PC-9 (cell line): ENCODE results near the gene FBLN2. TPM values are rescaled to one million over a fixed set of nuclear protein-coding genes. Genes with fewer than 3 reads are reported as not detected.

Experiments
- BruUV-seq: library from RNA; stranded (reverse); fragments of 400-500 nt; replicated peaks from 2 replicates; lab custom pipeline; 2021; lab: Mats Ljungman, UMichigan
- CTCF ChIA-PET: fragments of 300-600 bp; sonication (Branson Sonifier 250); formaldehyde crosslinking; loops from one replicate; lab custom pipeline; 2022; ENCODE audit warnings: antibody characterized with exemption; lab: Charles Lee
- POLR2A ChIA-PET: fragments of 300-600 bp; sonication (Branson Sonifier 250); formaldehyde crosslinking; loops from one replicate; lab custom pipeline; 2022; ENCODE audit warnings: antibody characterized with exemption; ENCODE audit not compliant: unreplicated experiment; lab: Charles Lee
- DNase-seq, 2 experiments: peaks; one replicate each; pipeline versions ENCODE4 v3.0.0 to v3.0.0-alpha.2; 2015 to 2022; ENCODE audit warnings: mixed read lengths in 1 of 2
- H2AFZ ChIP-seq: fragments of 200-600 bp; sonication (generic); 2 replicates; pipeline ENCODE4 v1.8.1; 2017; ENCODE audit warnings: antibody characterized with exemption
- H3F3A ChIP-seq: fragments of 200-600 bp; sonication (generic); 2 replicates; pipeline ENCODE4 v1.8.1; 2017; ENCODE audit warnings: antibody characterized with exemption, mild to moderate bottlenecking, low read depth; ENCODE audit not compliant: insufficient read depth
- H3K27ac ChIP-seq: fragments of 200-600 bp; sonication (generic); 2 replicates; pipeline ENCODE4 v1.6.1; 2016; ENCODE audit warnings: mixed run types
- H3K27me3 ChIP-seq: fragments of 200-600 bp; sonication (generic); 2 replicates; pipeline ENCODE4 v1.6.1; 2016; ENCODE audit warnings: low read depth, mixed run types; ENCODE audit not compliant: insufficient read depth
- H3K36me3 ChIP-seq: fragments of 200-600 bp; sonication (generic); 2 replicates; pipeline ENCODE4 v1.6.1; 2016; ENCODE audit warnings: low read depth, mixed run types
- H3K4me1 ChIP-seq: fragments of 200-600 bp; sonication (generic); replicated peaks from 2 replicates; pipeline ENCODE4 v1.6.1; 2016; ENCODE audit warnings: mixed run types; ENCODE audit not compliant: insufficient read depth
- H3K4me2 ChIP-seq: fragments of 200-600 bp; sonication (generic); 2 replicates; pipeline ENCODE4 v1.6.1; 2017; ENCODE audit warnings: mixed run types
- H3K4me3 ChIP-seq: fragments of 200-600 bp; sonication (generic); 2 replicates; pipeline ENCODE4 v1.6.1; 2016; ENCODE audit warnings: mixed run types
- H3K79me2 ChIP-seq: fragments of 200-600 bp; sonication (generic); 2 replicates; pipeline ENCODE4 v1.6.1; 2017; ENCODE audit warnings: low read depth, mixed run types
- H3K9me2 ChIP-seq: fragments of 200-600 bp; sonication (generic); 2 replicates; pipeline ENCODE4 v1.8.1; 2017; ENCODE audit warnings: mild to moderate bottlenecking; ENCODE audit not compliant: insufficient read depth
- H3K9me3 ChIP-seq: fragments of 200-600 bp; sonication (generic); 2 replicates; pipeline ENCODE4 v1.8.1; 2016; ENCODE audit warnings: low read depth; ENCODE audit not compliant: insufficient read depth
- H4K20me1 ChIP-seq: fragments of 200-600 bp; sonication (generic); 2 replicates; pipeline ENCODE4 v1.8.1; 2017; ENCODE audit not compliant: insufficient read depth
- EZH2 ChIP-seq: fragments of 200-600 bp; sonication (generic); IDR thresholded peaks from 2 replicates; pipeline ENCODE4 v1.8.0; 2017; ENCODE audit warnings: antibody characterized with exemption, low read depth
- intact Hi-C: fragments of 100-400 bp; cut with micrococcal nuclease; formaldehyde crosslinking; loops from one replicate; pipeline ENCODE4 v1.10.0; 2022; ENCODE audit not compliant: unreplicated experiment
- total RNA-seq: library from RNA; stranded (reverse); gene quantifications from 2 replicates; pipeline ENCODE4 v1.2.3, GENCODE V29; 2021
- TF ChIP-seq, protein P1 (sequence below): fragments of 200-600 bp; sonication (generic); conservative IDR thresholded peaks from 2 replicates; pipeline ENCODE4 v1.6.1; 2017; ENCODE audit warnings: mixed run types, antibody characterized with exemption, mild to moderate bottlenecking, moderate library complexity

Gene FBLN2
- total RNA-seq, 1 experiment from 2014 or later = 0.57 TPM

DNA sequence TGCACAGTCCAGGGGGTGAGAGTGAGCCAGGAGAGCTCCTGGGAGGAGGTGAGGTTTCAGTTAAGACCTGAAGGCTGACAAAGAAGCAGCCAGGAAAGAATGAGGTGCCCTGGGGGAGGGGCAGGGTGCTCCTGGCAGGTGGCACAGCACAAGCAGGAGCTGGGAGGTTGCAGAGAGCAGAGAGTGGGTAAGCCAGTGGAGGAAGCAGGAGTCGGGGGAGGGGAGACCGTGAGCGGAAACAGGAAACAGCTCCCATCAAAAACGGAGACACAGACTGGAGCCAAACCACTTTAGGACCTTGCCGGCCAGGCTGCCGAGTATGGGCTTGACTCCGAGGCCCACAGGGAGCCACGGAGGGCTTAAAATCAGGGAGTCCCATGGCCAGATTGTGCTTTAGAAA lies 12.1 kb upstream of the FBLN2 start:
- Histone ChIP-seq H3K4me1 (peaks cover 83% of the 10 kb centered on the region), H3K4me2 (peak overlapping the region; percentile 53)
- no peak for DNase-seq

DNA sequence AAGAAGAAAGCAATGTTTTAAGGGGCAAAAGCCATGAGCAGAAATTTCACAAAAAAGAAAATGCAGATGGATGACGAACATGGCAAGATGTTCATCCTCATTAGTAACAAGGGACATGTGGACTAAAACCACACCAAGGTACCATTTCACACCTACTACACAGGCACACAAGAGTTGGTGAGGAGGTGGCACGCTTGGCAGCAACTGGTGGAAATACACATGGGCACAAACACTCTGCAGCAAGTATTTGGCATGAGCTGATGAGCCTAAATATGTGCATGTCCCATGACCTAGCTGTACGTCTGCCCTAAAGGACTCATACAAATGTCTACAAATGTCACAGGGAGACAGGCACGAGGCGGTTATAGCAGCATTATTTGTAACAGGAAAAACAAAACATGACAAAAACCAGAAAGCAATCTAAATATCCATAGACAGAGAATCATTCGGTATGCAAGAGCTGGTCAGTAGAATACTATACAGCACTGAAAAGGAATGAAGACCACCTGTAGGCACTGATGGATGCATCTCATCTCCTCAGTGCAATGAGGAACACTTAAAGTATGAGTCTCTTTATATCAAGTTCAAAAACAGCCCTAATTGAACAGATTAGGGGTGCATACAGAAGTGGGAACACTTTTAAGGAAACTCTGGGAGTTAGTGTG lies 11.5 kb upstream of the FBLN2 start:
- Histone ChIP-seq H3K36me3 (no peaks in the 10 kb centered on the region; the same call in 1 of the 2 replicates), H4K20me1 (no peaks in the 10 kb centered on the region), H3K9me2 (no peaks in the 10 kb centered on the region), H3K27me3 (no peaks in the 10 kb centered on the region), H3K4me2 (peak overlapping the region; percentile 53), H3K4me1 (peaks cover 78% of the 10 kb centered on the region), H3K4me3 (no peak overlapping the region), H3K9me3 (peaks cover 13% of the 10 kb centered on the region; the same call in 1 of the 2 replicates), H3K79me2 (no peaks in the 10 kb centered on the region), H2AFZ (no peak overlapping the region), H3K27ac (peak overlapping the region; percentile 89), H3F3A (peaks cover 58% of the 10 kb centered on the region)
- TF ChIP-seq, protein P1, sequence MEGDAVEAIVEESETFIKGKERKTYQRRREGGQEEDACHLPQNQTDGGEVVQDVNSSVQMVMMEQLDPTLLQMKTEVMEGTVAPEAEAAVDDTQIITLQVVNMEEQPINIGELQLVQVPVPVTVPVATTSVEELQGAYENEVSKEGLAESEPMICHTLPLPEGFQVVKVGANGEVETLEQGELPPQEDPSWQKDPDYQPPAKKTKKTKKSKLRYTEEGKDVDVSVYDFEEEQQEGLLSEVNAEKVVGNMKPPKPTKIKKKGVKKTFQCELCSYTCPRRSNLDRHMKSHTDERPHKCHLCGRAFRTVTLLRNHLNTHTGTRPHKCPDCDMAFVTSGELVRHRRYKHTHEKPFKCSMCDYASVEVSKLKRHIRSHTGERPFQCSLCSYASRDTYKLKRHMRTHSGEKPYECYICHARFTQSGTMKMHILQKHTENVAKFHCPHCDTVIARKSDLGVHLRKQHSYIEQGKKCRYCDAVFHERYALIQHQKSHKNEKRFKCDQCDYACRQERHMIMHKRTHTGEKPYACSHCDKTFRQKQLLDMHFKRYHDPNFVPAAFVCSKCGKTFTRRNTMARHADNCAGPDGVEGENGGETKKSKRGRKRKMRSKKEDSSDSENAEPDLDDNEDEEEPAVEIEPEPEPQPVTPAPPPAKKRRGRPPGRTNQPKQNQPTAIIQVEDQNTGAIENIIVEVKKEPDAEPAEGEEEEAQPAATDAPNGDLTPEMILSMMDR = no peak
- no peak for TF ChIP-seq EZH2
- CTCF ChIA-PET = no interaction called here
- intact Hi-C loops = loop anchor here (10.0 kb wide), 1 partner anchor 317 kb away; no protein-coding TSS in a partner anchor
- no TSS peak for BruUV-seq
- POLR2A ChIA-PET = interaction anchor here (0.6 kb wide), 1 partner anchor 9 kb away, joined by 3 read pairs; no protein-coding TSS in a partner anchor
- no peak for DNase-seq

More for the DNA sequence above, 12.1 kb upstream of the FBLN2 start:
- Histone ChIP-seq H3K79me2 (no peaks in the 10 kb centered on the region), H3K9me2 (no peaks in the 10 kb centered on the region), H3K27ac (peak overlapping the region; percentile 89), H3K4me3 (no peak overlapping the region), H2AFZ (no peak overlapping the region), H3K9me3 (peaks cover 9% of the 10 kb centered on the region; the same call in 1 of the 2 replicates), H4K20me1 (no peaks in the 10 kb centered on the region), H3K36me3 (no peaks in the 10 kb centered on the region; the same call in 1 of the 2 replicates), H3K27me3 (no peaks in the 10 kb centered on the region), H3F3A (peaks cover 59% of the 10 kb centered on the region)
- intact Hi-C loops = loop anchor here (10.0 kb wide), 1 partner anchor 318 kb away; no protein-coding TSS in a partner anchor
- TF ChIP-seq EZH2 = no peak
- TF ChIP-seq, protein P1 = no peak
- POLR2A ChIA-PET = no interaction called here
- no TSS peak for BruUV-seq
- CTCF ChIA-PET = no interaction called here

DNA sequence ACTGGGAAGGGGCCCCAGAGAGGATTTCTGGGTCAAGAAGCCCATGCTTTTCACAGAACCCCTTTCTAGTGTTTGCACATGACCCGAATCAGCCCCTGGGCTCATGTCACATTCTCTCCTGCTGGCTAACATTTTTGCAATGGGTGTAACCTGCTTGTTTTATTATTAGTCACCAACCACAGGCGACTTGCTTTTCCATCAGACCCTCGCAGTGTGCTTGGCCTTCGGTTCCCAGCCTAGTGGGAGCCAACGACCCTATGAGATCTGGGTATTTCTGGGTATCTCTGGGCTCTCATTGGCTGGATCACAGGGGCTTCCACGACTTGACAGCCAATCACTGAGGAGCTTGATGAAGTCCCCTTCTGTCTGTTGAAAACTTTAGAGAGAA lies 11.0 kb upstream of the FBLN2 start:
- no TSS peak for BruUV-seq
- Histone ChIP-seq H3F3A (peaks cover 53% of the 10 kb centered on the region), H3K79me2 (no peaks in the 10 kb centered on the region), H3K9me3 (peaks cover 17% of the 10 kb centered on the region; the same call in 1 of the 2 replicates), H2AFZ (no peak overlapping the region), H3K4me3 (0 out of 2 replicates have a peak overlapping the region, but pooled peaks have one; percentile 1), H3K9me2 (no peaks in the 10 kb centered on the region), H3K27ac (peak overlapping the region; percentile 89), H3K27me3 (no peaks in the 10 kb centered on the region), H3K4me1 (peaks cover 74% of the 10 kb centered on the region), H4K20me1 (no peaks in the 10 kb centered on the region), H3K36me3 (no peaks in the 10 kb centered on the region; the same call in 1 of the 2 replicates), H3K4me2 (peak overlapping the region; percentile 53)
- TF ChIP-seq EZH2 = no peak
- TF ChIP-seq, protein P1 = no peak
- intact Hi-C loops = loop anchor here (2.0 to 10.0 kb wide), 2 partner anchors 63 to 317 kb away; no protein-coding TSS in a partner anchor
- DNase-seq = peak; percentile 80 to 93
- CTCF ChIA-PET = no interaction called here
- POLR2A ChIA-PET = interaction anchor here (0.6 kb wide), 2 partner anchors 9 to 24 kb away, joined by 3 read pairs; no protein-coding TSS in a partner anchor
